ENCODE measurements around the gene RAET1L.
"Not testable (repeated sequence)": the region's sequence is repeated elsewhere in the genome, so short reads cannot be mapped to it uniquely, and the experiment has no call there.

The RAET1L gene, protein sequence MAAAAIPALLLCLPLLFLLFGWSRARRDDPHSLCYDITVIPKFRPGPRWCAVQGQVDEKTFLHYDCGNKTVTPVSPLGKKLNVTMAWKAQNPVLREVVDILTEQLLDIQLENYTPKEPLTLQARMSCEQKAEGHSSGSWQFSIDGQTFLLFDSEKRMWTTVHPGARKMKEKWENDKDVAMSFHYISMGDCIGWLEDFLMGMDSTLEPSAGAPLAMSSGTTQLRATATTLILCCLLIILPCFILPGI

DNA sequence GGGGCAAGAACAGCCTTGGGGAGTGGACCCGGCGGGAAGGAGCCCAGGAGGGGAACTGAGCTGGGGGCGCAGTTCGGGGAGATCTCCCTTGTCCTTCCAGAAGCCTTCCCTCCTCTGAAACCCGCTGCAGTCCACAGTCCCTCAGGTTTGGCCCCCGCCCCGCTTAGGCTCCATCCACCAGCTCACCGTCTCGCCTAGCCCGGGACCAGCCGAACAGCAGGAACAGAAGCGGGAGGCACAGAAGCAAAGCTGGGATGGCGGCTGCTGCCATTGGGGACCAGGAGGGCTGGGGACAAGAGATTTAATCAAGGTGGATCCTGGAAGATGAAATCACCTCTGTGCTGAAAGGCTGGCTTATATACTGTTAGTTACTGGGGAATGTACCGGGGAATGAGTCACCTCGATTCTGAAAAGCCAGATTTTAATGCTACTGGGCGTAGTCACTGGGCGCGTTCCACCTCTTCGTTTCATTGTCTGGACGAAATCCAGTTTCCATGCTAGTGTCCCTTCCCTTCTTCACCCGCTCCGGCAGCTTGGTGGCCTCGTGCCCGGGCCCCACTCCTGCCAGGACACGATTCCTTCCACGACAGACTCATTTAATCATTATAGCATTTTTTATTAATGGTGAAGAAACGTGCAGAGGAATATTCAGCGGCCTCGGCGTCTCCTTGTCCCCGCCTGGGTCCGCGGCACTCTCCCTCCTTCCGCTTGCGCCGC, at the start of gene RAET1L:
Gene RAET1L (minus strand): TSS at position 332 of the 717 bp plus-strand sequence. CDS start 61 bp downstream, at position 271.
- no peak for DNase-seq (ENCODE audit: low read depth in 2 of 2)

- DNase-seq (ENCODE audit: low read depth in 2 of 2): no peak
Measured at GRCh38 chr6:150075034-150075421, 49.7 kb upstream of the RAET1L start.

DNA sequence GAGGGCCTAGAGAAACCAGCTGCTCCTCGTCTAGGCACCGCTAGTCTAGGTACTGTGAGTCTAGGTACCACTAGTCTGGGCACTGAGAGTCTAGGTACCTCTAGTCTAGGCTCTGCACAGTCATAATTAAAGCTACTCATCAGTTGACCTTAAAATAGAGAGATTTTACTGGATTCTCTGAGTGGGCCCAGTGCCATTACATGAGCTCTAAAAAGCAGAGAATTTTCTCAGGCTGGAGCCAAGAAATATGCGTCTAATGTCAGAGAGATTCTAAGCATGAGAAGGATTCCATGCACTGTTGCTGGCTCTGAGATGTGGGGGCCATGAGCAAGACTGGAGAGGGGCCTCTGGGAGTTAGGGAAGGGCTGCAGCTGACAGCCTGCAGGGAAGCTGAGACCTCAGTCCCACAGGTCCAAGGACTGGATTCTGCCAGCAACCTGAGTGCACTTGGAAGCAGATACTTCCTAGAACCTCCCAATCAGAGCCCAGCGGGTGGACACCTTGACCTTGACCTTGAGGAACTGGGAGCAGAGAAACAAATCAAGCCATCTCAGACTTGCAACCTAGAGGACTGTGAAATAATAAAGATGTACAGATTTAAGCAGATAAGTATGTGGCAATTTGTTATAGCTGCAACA, 49.2 kb upstream of the RAET1L start:
- not testable (repeated sequence) for DNase-seq (ENCODE audit: low read depth in 2 of 2)

- no peak for DNase-seq (ENCODE audit: low read depth in 2 of 2)
Measured at GRCh38 chr6:150072201-150072600, 46.9 kb upstream of the RAET1L start.

DNA sequence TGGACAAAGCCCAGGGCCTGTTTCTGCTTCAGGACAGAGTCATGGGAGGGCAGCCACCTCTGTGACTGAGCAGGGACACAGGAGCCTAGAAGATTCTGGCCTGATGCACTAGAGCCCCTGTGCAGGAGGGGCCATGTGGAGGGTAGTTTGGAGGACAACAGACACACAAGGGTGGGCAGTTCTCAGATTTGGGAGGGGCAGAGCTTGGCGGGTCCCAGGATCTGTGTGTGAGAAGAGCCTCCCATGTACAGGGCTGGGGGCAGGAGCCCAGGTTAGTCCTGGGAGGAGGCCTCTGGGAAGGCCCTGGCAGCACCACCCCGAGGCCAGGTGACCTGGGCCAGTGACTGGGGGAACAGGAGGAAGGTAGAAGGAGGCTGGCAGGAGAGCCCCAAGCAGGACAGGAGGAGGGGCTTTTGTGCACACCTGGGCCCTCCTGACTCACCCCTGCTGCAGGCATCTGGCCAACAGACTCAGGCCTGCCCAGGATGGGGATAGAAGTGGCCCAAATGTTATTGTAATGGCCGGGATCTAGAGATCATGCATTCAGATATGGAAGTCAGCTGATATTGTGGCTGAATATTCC, 45.0 kb upstream of the RAET1L start:
- no peak for DNase-seq (ENCODE audit: low read depth in 2 of 2)

DNA sequence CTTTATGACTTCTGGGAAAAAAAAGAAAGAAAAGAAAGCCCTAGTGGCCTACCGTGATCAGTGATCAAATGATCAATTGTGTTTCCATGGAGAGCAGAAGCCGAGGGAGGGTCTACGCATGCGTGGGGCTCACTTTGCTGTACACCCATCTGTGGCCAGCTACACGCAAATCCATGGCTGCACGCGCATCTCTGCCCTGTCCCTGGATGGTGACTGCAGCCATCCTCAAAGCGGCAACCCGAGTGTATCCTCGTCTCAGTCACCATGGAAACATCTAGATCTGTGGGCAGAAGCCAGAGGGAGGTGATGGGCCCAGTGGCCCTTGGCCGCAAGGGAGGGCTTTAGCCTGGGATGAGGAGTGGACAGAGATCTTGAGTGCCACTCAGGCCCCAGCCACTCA, 44.4 kb upstream of the RAET1L start:
- no peak for DNase-seq (ENCODE audit: low read depth in 2 of 2)

- DNase-seq (ENCODE audit: low read depth in 2 of 2): peak; percentile 46 to 65
Measured at GRCh38 chr6:150068720-150069648, 43.7 kb upstream of the RAET1L start, which contains the start of gene ULBP3. TSS of gene ULBP3 (minus strand) at chr6:150069121. CDS start at chr6:150069066, 55 bp downstream.

GRCh38 chr6:150068151-150068550, 42.8 kb upstream of the RAET1L start:
- no peak for DNase-seq (ENCODE audit: low read depth in 2 of 2)

DNA sequence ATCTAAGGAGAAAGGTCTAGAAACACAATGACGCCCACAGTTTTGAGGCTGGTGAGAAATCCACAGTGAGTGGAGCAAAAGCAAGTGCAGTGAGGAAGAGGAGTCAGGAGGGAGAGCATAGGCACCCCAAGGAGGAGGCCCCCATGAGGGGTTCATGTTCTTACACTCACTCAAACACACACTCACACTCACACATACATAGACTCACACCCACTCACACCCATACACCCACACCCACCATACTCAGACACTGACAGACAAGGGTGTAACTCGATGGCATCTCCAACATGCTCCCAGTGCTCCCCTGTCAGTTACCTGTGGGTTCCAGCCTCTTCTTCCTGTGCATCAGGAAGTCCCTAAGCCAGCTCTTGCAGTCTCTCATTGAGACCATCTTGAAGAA, 39.8 kb upstream of the RAET1L start:
- DNase-seq (ENCODE audit: low read depth in 2 of 2): no peak

DNA sequence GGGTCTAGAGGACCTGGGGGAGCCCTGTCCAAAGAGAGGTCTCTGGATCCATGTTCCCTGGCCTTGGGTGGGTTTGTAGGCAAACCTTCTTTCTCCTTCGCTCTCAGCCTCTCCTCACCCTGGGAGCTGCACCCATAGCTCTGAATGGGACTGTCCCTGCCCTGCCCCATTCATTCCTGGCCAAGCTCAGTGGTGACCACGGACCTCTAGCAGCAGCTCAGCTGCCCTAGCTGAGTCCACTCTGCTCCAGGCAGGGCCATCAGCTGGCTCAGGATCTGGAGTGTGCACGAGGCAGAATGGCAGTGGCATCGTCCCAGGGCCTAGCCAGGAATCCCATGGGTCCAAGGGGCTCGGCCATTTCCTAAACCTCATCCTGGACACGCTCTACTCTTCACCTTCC, 38.3 kb upstream of the RAET1L start:
- DNase-seq (ENCODE audit: low read depth in 2 of 2): no peak

- DNase-seq (ENCODE audit: low read depth in 2 of 2): not testable (repeated sequence)
Measured at GRCh38 chr6:150059973-150060372, 34.6 kb upstream of the RAET1L start.

- DNase-seq (ENCODE audit: low read depth in 2 of 2): no peak
Measured at GRCh38 chr6:150058986-150059385, 33.7 kb upstream of the RAET1L start.

DNA sequence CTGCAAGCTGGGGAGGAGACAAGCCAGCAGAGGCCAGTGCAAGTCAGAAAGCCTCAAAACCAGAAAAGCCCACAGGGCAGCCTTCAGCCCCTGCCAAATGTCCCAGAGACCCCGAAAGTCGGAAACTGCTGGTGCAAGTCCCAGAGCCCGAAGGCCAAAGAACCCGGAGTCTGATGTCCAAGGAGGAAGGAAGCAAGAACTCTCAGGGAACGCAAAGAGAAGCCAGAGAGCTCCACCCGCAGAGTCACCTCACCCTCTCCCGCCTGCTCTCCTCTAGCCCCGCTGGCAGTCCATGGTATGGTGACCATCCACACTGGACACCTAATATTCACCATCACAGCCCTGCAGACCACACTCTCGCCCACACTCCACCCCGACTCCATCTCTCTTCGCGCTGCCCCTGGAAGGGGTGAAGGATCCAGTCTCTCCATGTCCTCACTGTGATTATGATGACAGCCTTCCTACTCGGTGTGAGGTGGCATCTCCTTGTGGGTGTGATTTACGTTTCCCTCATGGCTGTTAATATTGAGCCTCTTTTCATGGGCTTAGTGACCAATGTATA, 33.0 kb upstream of the RAET1L start:
- DNase-seq (ENCODE audit: low read depth in 2 of 2): no peak

GRCh38 chr6:150057501-150057951, 32.2 kb upstream of the RAET1L start:
- no peak for DNase-seq (ENCODE audit: low read depth in 2 of 2)

DNA sequence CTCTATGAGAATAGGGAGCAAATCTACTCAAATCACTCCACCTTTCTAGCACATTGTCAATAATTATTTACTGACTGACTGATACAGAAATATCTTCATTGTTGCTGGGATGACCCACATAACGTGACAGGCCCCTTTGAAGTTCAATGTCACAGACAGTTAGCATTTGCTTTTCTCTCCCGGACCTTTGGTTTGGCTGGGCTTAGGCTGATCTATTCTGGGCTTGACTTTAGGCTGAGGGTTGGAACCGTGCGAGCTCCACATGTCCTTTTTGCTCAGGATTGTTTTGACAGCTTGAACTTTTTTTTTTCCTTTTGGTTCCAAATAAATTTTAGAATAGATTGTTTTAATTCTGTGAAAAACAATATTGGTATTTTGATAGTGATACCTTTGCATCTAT, 31.6 kb upstream of the RAET1L start:
- no peak for DNase-seq (ENCODE audit: low read depth in 2 of 2)

DNA sequence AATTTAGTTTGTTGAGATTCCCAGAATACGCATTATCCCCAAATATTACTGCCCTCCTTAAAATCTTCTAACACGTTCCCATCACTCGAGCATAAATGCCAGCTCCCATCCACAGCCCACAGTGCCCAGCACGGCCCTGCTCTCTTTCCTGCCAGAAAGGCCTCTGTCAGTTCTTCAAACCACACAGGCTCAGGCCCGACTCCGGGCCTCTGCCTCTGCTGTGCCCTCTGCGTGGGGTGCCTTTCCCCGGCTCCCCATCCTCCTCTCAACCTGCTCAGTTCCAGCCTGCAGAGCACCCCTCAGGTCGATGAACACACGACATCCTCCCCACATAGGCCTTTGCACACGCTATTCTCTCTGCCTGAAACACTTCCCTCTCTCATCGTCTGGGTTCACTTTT, 30.8 kb upstream of the RAET1L start:
- no peak for DNase-seq (ENCODE audit: low read depth in 2 of 2)

GRCh38 chr6:150055131-150055530, 29.8 kb upstream of the RAET1L start:
- no peak for DNase-seq (ENCODE audit: low read depth in 2 of 2)

- no peak for DNase-seq (ENCODE audit: low read depth in 2 of 2)
Measured at GRCh38 chr6:150053450-150053849, 28.1 kb upstream of the RAET1L start.

DNA sequence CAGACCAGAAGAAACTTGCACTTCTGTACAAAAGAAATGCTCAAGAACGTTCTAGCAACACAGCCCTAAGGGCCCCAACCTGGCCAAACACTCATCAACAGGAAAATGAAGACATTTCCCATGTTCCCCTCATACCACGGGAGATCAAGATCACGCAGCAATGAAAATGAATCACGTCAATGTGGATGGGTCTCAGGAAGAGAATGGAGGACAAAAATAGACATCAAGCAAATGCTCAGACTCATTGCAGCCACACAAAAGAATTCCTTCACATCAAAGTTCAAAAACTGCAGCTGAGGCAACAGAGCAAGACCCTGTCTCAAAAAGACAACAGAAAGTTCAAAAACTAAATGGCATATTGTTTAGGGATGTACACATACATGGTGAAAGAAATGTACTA, 25.5 kb upstream of the RAET1L start:
- no peak for DNase-seq (ENCODE audit: low read depth in 2 of 2)

GRCh38 chr6:150048099-150048498, 22.8 kb upstream of the RAET1L start:
- DNase-seq (ENCODE audit: low read depth in 2 of 2): no peak

- no peak for DNase-seq (ENCODE audit: low read depth in 2 of 2)
Measured at GRCh38 chr6:150046943-150047342, 21.6 kb upstream of the RAET1L start.

All from activated CD4-positive, alpha-beta T cell treated with anti-CD3 and anti-CD28 coated beads for 24 hours (primary cell).